GM18951 (cell line): ENCODE results near the gene RALGAPB.
"Not testable (repeated sequence)": the region's sequence is repeated elsewhere in the genome, so short reads cannot be mapped to it uniquely, and the experiment has no call there.

Experiments used
- POLR2A ChIP-seq: IDR thresholded peaks from 4 replicates; pipeline ENCODE4 v1.6.1; 2011; ENCODE audit warnings: mild to moderate bottlenecking; ENCODE audit not compliant: insufficient read length, insufficient read depth; ENCODE audit errors: extremely low read depth
- in situ Hi-C: fragments of 300-500 bp; cut with MboI; formaldehyde crosslinking; loops from one replicate; pipeline ENCODE4 v1.12.0; 2022; ENCODE audit warnings: low sequenced_read_pairs, mixed read lengths, inconsistent platforms; ENCODE audit not compliant: unreplicated experiment

The RALGAPB gene

GRCh38 chr20:38454556-38455473 is 17.8 kb upstream of the RALGAPB start:
- in situ Hi-C loops: no loop called here

GRCh38 chr20:38458314-38458713 is 14.3 kb upstream of the RALGAPB start:
- in situ Hi-C loops: no loop called here
- no peak for TF ChIP-seq POLR2A

More at GRCh38 chr20:38454556-38455473, 17.8 kb upstream of the RALGAPB start:
- TF ChIP-seq POLR2A: no peak

GRCh38 chr20:38460040-38460623 is 12.5 kb upstream of the RALGAPB start:
- in situ Hi-C loops: no loop called here
- TF ChIP-seq POLR2A: no peak

- in situ Hi-C loops: not testable (repeated sequence)
Measured at GRCh38 chr20:38460631-38461030, 12.0 kb upstream of the RALGAPB start.

- in situ Hi-C loops: not testable (repeated sequence)
Measured at GRCh38 chr20:38461167-38461566, 11.5 kb upstream of the RALGAPB start.

GRCh38 chr20:38461569-38461968 is 11.1 kb upstream of the RALGAPB start:
- in situ Hi-C loops: not testable (repeated sequence)

- in situ Hi-C loops: no loop called here
- TF ChIP-seq POLR2A: no peak
Measured at GRCh38 chr20:38466171-38466570, 6.5 kb upstream of the RALGAPB start.

GRCh38 chr20:38466983-38467382 is 5.7 kb upstream of the RALGAPB start:
- TF ChIP-seq POLR2A: no peak

GRCh38 chr20:38471245-38471644 is 1.4 kb upstream of the RALGAPB start:
- TF ChIP-seq POLR2A: no peak
- in situ Hi-C loops: no loop called here

More at GRCh38 chr20:38466983-38467382, 5.7 kb upstream of the RALGAPB start:
- in situ Hi-C loops: no loop called here

- no peak for TF ChIP-seq POLR2A
- in situ Hi-C loops: no loop called here
Measured at GRCh38 chr20:38471987-38472512, 593 bp upstream of the RALGAPB start.

- in situ Hi-C loops: no loop called here
- TF ChIP-seq POLR2A: no peak
Measured at GRCh38 chr20:38473367-38473795, 738 bp downstream of the RALGAPB start.

GRCh38 chr20:38477747-38478146 is 5.1 kb downstream of the RALGAPB start:
- no peak for TF ChIP-seq POLR2A
- in situ Hi-C loops: no loop called here

GRCh38 chr20:38479596-38479995 is 7.0 kb downstream of the RALGAPB start:
- in situ Hi-C loops: no loop called here
- TF ChIP-seq POLR2A: no peak

- in situ Hi-C loops: no loop called here
- TF ChIP-seq POLR2A: no peak
Measured at GRCh38 chr20:38485041-38485440, 12.4 kb downstream of the RALGAPB start.
